SK-N-MC (cell line): ENCODE results near the gene PARP14.

Source experiments
- EZH2 ChIP-seq: fragments of 200-600 bp; sonication (generic); IDR thresholded peaks from one replicate; pipeline ENCODE4 v1.6.1; 2017; ENCODE audit warnings: antibody characterized with exemption
- FOXP2 ChIP-seq: optimal IDR thresholded peaks from 2 replicates; pipeline ENCODE3; 2011; ENCODE audit warnings: mild to moderate bottlenecking, moderate library complexity; ENCODE audit not compliant: insufficient read depth; ENCODE audit errors: extremely low read length, control extremely low read depth
- POLR2AphosphoS5 ChIP-seq: IDR thresholded peaks from 2 replicates; pipeline ENCODE4 v1.6.1; 2012; ENCODE audit warnings: mild to moderate bottlenecking, low read depth, low read length, borderline replicate concordance

DNA sequence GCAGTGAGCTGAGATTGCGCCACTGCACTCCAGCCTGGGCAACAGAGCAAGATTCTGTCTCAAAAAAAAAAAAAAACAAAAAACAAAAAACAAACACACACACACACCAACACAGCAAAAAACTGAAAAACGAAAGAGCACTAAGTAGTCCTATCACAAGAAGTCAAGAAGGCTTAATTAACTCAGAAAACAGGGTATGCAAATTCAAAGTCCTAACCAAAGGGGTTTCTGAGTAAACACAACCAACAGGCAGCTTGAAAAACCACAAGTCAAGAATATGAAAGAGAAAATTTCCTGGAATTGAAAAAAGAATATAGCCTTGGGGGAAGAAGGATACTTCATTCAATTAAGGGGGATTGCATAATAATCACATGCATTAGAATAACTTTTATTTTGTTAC is 37.7 kb upstream of the PARP14 start:
- TF ChIP-seq EZH2: no peak
- TF ChIP-seq POLR2AphosphoS5: peak; percentile 25; the same call in 1 of the 2 replicates
- peak; percentile 96 for TF ChIP-seq FOXP2
